Aorta (tissue), 5 donors: ENCODE data around the gene B3GALNT1. TPM values are rescaled to one million over a fixed set of nuclear protein-coding genes. Genes with fewer than 3 reads are reported as not detected.

Source experiments
- ATAC-seq: fragments of 200-7000 bp; cut with Tn5 transposase; one replicate; pipeline ENCODE4 v1.9.1; 2022; ENCODE audit warnings: moderate library complexity; ENCODE audit not compliant: low FRiP score
- DNase-seq, 2 donors: peaks; one replicate each; pipeline ENCODE4 v3.0.0-alpha.2; 2020
- H3K27ac ChIP-seq, 2 donors: one replicate each; pipeline ENCODE4 v1.5.1; 2013; ENCODE audit warnings: low read length in 2 of 2, mild to moderate bottlenecking in 2 of 2, moderate library complexity in 2 of 2, control low read depth in 1 of 2, inconsistent platforms in 1 of 2, low read depth in 1 of 2
- H3K27me3 ChIP-seq, 2 donors: one replicate each; pipeline ENCODE4 v1.6.1; 2013; ENCODE audit warnings: control low read depth in 1 of 2, low read length in 1 of 2, mild to moderate bottlenecking in 1 of 2, moderate library complexity in 1 of 2; ENCODE audit not compliant: insufficient read depth in 2 of 2, control insufficient read depth in 1 of 2
- H3K36me3 ChIP-seq, 2 donors: one replicate each; pipeline ENCODE4 v1.6.1; 2013; ENCODE audit warnings: control low read depth in 1 of 2, low read length in 1 of 2, mild to moderate bottlenecking in 1 of 2; ENCODE audit not compliant: insufficient read depth in 2 of 2, control insufficient read depth in 1 of 2
- H3K4me1 ChIP-seq, 2 donors: one replicate each; pipeline ENCODE4 v1.6.1; 2013; ENCODE audit warnings: low read length in 2 of 2, control low read depth in 1 of 2, mild to moderate bottlenecking in 1 of 2, moderate library complexity in 1 of 2; ENCODE audit not compliant: insufficient read depth in 2 of 2, control insufficient read depth in 1 of 2
- H3K4me3 ChIP-seq, 2 donors: one replicate each; pipeline ENCODE4 v1.5.1; 2013; ENCODE audit warnings: low read length in 2 of 2, control low read depth in 1 of 2, mild to moderate bottlenecking in 1 of 2
- H3K9me3 ChIP-seq: one replicate; pipeline ENCODE4 v1.6.1; 2013; ENCODE audit warnings: mild to moderate bottlenecking, low read length; ENCODE audit not compliant: control insufficient read depth
- WGBS, 2 donors: extraction: QIAGEN DNeasy Blood & Tissue Kit; methylation state at CpG; one replicate each; pipeline ENCODE4 v1.1.7; 2013; 5-methylcytosine and 5-hydroxymethylcytosine counted together
- intact Hi-C, 2 donors: fragments of 100-400 bp; cut with DNase I; formaldehyde crosslinking; loops; one replicate each; pipeline versions ENCODE4 v1.14.2 to v1.15.0; 2022
- polyA plus RNA-seq, 2 donors: library from polyadenylated mRNA; stranded (reverse); fragments of 200-250 nt; gene quantifications; one replicate each; pipeline ENCODE4 v1.2.3, GENCODE V29; 2013
- total RNA-seq, 2 donors: library from RNA; stranded (reverse); fragmentation: NEBNext Ultra II Directional; extraction: Animal tissue kit (Norgen Biotek cat#: 25700); gene quantifications; one replicate each; pipeline ENCODE4 v1.2.1, GENCODE V29; 2021
- donor health status: healthy with polysubstance abuse.
- donor health status: Bipolar disorder and iron deficiency.
- donor health status: DM: no; HTN: no; CAD: no.
- donor health status: DM: no; HTN: no; CAD: no.
- donor health status: DM: yes; HTN: yes; CAD: no.

The B3GALNT1 gene
- total and polyA plus RNA-seq, 4 donors: 8.8 to 19.2 (median 13.3) TPM

DNA sequence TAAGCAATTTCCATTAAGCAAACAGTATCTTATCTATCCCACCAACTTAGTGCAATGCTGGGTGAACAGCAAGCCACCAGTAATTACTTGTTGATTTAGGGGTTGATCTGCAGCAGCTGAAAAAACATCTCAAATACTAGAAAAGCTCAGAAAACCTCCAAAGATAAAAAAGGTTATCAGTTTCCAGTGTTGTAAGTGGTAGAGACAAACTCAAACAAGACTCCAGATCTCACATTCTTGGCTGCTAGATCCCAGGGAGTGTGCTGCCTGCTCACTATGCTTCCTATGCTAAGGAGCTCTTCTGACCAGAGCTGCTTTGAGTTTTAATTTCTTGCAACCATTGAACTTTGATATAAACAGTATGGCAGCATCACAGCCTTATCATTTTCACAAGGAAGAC is 11.3 kb downstream of the B3GALNT1 start:
- H3K27ac ChIP-seq: no peak overlapping the region
- no peaks in the 10 kb centered on the region for H3K27me3 ChIP-seq
- no peaks in the 10 kb centered on the region for H3K36me3 ChIP-seq
- H3K9me3 ChIP-seq: no peaks in the 10 kb centered on the region
- intact Hi-C loops: no loop called here
- ATAC-seq (no peak), DNase-seq (no peak)
- H3K4me1 ChIP-seq: no peaks in the 10 kb centered on the region
- no peak overlapping the region for H3K4me3 ChIP-seq

DNA sequence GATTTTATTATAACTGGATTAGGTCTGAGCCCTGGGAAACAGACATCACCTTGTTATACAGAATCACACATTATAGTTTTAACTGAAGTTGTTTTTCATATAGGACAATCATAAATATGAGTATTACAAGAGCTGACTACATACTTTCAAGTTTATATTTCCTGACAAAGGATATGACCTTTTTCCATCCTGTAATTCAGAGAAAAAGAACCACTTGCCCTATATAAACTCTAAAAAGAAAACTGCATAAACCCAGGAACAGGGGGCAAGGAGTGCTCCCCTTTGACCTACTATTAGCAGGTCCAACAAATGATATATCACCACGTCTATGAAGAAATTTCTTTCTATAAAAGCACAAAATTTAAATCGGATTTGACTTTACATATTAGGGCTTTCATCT is 20.9 kb downstream of the B3GALNT1 start:
- ATAC-seq (no peak), DNase-seq (no peak)
- Histone ChIP-seq H3K9me3 (no peaks in the 10 kb centered on the region), H3K4me3 (no peak overlapping the region), H3K27me3 (no peaks in the 10 kb centered on the region), H3K36me3 (peaks cover 3% of the 10 kb centered on the region in 2 donors), H3K4me1 (peaks cover 0 to 4% of the 10 kb centered on the region in 2 donors), H3K27ac (no peak overlapping the region)
- intact Hi-C loops: no loop called here
- WGBS, 2 donors: 90 to 91% methylated on average over 2 of the region's 2 CpGs

DNA sequence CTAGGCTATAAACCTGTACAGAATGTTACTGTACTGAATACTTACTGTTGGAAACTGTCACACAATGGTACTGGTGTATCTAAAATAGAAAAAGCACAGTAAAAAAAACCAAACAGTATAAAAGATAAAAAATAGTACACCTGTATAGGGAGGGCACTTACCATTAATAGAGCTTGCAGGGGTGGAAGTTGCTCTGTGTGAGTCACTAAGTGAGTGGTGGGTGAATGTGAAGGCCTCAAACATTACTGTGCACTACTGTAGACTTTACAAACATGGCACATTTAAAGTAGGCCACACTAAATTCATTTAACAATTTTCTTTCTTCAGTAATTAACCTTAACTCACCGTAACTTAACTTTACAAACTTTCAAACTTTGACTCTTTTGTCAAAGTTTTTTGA is 22.0 kb downstream of the B3GALNT1 start:
- intact Hi-C loops: no loop called here
- no peak for ATAC-seq
- DNase-seq: no peak

DNA sequence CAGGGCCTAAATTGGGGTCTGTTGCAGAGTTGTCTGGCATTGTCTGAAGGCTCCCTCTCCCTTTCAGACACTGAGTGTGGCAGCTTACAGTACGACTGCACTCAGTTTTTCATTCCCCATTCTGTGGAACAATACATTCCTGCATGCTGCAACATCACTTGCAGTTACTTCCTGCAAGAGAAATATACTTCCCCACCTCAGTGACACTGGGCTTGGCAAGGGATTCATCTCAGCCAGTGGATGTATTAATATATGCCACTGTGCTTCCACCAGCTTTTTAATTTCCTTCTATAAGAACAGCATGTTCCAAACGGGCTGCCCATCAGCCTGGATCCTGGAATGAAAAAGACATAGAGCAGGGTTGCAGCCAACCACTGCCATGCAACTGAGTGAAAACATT is 23.1 kb downstream of the B3GALNT1 start:
- DNase-seq (no peak), ATAC-seq (no peak)
- 16 to 30% methylated on average over 2 of the region's 2 CpGs for WGBS, 2 donors
- H3K27ac ChIP-seq: no peak overlapping the region
- peaks cover 0 to 3% of the 10 kb centered on the region in 2 donors for H3K36me3 ChIP-seq
- no peaks in the 10 kb centered on the region for H3K27me3 ChIP-seq
- no peak overlapping the region for H3K4me3 ChIP-seq
- no peaks in the 10 kb centered on the region for H3K9me3 ChIP-seq
- intact Hi-C loops: no loop called here
- H3K4me1 ChIP-seq: peaks cover 0 to 4% of the 10 kb centered on the region in 2 donors

More for the DNA sequence above, 22.0 kb downstream of the B3GALNT1 start:
- H3K4me3 ChIP-seq: no peak overlapping the region
- 93 to 94% methylated on average over 1 of the region's 1 CpG for WGBS, 2 donors
- peaks cover 0 to 4% of the 10 kb centered on the region in 2 donors for H3K4me1 ChIP-seq
- H3K27me3 ChIP-seq: no peaks in the 10 kb centered on the region
- no peak overlapping the region for H3K27ac ChIP-seq
- peaks cover 3% of the 10 kb centered on the region in 2 donors for H3K36me3 ChIP-seq
- H3K9me3 ChIP-seq: no peaks in the 10 kb centered on the region

DNA sequence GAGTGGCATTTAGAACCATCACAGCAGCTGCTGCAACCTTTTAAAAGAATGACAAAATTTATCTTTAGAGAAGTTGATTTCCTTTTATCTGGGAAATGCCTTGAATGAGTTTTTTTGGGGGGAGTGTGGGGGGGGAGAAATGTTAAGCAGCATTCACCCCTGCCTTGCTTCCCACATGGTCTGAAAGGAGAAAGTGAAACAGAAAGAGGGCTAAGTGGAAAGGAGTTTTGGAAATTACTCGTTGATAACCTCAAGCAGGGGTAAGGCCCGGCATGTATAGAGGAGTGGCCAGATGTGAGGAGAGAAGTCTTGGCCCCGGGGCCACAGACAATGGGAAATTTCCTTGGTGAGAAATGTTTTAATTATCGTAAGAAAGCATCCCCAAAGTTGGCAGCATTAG is 23.5 kb downstream of the B3GALNT1 start:
- Histone ChIP-seq H3K36me3 (peaks cover 0 to 3% of the 10 kb centered on the region in 2 donors), H3K27ac (no peak overlapping the region), H3K27me3 (no peaks in the 10 kb centered on the region), H3K9me3 (no peaks in the 10 kb centered on the region), H3K4me1 (peaks cover 0 to 4% of the 10 kb centered on the region in 2 donors), H3K4me3 (no peak overlapping the region)
- ATAC-seq (no peak), DNase-seq (no peak)
- 38 to 55% methylated on average over 4 of the region's 4 CpGs for WGBS, 2 donors
- intact Hi-C loops: no loop called here

DNA sequence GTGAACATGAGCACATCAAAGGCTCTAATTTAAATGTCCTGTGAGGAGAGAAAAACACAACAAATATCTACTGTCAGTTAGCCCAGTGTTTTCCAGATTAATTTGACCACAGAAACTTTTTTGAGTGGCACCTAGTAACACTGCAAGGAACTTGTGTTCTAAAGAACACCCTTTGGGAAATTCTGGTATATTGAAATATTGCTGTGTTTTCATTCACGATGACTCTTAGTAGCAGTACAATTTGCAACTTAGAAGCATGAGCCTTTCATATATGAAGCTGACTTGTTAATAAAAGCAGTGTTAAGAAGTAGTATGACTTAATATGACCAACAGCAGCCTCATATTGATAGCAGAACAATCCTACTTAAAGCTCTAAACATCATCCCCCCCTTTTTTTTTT is 32.0 kb downstream of the B3GALNT1 start:
- intact Hi-C loops: no loop called here
- H3K4me3 ChIP-seq: no peak overlapping the region
- no peaks in the 10 kb centered on the region for H3K9me3 ChIP-seq
- peaks cover 0 to 5% of the 10 kb centered on the region in 2 donors for H3K4me1 ChIP-seq
- H3K36me3 ChIP-seq: no peaks in the 10 kb centered on the region
- DNase-seq (no peak), ATAC-seq (no peak)
- WGBS, 2 donors: 88 to 91% methylated on average over 1 of the region's 1 CpG
- H3K27me3 ChIP-seq: no peaks in the 10 kb centered on the region
- no peak overlapping the region for H3K27ac ChIP-seq

DNA sequence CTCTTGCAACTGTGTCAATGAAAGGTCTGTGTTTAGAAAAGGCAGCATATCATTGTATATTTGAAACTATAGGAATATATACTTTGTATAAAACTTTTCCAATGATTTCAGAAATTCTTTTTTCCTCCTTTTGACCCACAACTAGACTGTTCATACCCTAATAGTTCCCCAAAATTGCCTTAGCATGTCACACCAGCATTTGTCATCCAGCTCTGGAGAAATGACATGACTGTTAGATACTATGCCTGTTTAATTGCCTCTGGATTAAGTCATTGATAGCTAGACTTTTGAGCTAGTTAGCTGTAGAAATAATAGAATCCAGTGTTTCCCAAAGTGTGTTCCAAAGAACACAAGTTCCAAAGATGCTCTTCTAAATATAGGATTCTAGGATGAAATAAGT is 32.4 kb downstream of the B3GALNT1 start:
- Histone ChIP-seq H3K9me3 (no peaks in the 10 kb centered on the region), H3K4me1 (peaks cover 0 to 5% of the 10 kb centered on the region in 2 donors), H3K27ac (no peak overlapping the region), H3K36me3 (no peaks in the 10 kb centered on the region), H3K4me3 (no peak overlapping the region), H3K27me3 (no peaks in the 10 kb centered on the region)
- no peak for DNase-seq
- intact Hi-C loops: no loop called here
- ATAC-seq: no peak

DNA sequence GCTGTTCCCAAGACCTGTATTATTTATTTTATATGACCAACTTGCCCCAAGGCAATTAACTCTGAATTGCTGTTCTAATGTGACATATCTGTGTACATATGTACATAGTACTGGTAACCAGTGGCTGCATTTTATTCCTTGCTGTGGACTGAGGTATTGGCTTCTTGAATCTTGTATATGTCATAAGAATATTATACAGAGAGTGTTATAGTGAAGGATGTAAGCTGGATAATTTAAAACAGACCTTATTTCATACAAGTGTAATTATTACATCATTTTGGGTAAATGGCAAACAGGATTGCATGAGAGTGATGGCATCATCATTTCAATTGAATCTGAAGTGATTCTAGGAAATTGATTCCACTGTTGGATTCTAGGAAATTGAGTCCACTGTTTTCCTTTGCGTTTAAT is 32.9 kb downstream of the B3GALNT1 start:
- H3K27ac ChIP-seq: no peak overlapping the region
- H3K36me3 ChIP-seq: no peaks in the 10 kb centered on the region
- intact Hi-C loops: no loop called here
- ATAC-seq (no peak), DNase-seq (no peak)
- no peaks in the 10 kb centered on the region for H3K27me3 ChIP-seq
- WGBS, 2 donors: 96 to 100% methylated on average over 1 of the region's 1 CpG
- H3K4me1 ChIP-seq: peaks cover 0 to 8% of the 10 kb centered on the region in 2 donors
- H3K9me3 ChIP-seq: no peaks in the 10 kb centered on the region
- H3K4me3 ChIP-seq: no peak overlapping the region

DNA sequence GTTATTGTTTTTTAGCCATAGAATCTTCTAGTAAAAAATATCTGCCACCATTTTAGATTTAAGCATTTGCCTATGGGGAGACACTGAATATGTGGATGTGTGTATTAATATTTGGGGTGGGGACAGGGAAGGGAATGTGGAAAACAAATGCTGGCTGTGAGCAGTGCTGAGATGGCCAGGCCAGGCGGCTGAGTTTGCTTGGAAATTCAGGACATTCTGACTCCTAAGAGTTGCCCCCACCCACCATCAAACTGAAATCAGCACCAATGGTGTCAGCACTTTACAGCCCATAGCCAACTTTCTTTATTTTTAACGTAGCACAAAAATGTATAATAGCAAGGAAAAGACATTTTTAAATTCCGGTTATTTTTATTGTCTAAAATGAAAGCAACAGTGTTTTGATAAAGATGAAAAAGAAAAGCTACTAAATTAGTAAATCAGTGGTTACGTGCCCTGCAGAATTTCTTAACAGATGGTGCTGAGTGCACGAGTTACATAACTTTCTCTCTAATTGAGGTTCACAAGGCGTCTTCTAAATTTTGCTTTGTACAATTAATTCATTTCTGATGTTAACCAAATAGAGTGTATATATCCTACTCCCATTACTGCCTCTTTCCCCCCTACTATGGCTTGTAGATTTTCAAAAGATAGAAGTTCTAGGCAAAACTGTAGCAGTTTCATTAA is 34.0 kb downstream of the B3GALNT1 start:
- ATAC-seq (peak; percentile 3), DNase-seq (no peak)
- intact Hi-C loops: no loop called here
- Histone ChIP-seq H3K27me3 (no peaks in the 10 kb centered on the region), H3K36me3 (no peaks in the 10 kb centered on the region), H3K9me3 (no peaks in the 10 kb centered on the region), H3K27ac (peak overlapping the region in 1 of 2 donors; percentile 10), H3K4me3 (no peak overlapping the region), H3K4me1 (peaks cover 0 to 8% of the 10 kb centered on the region in 2 donors)
- 70 to 74% methylated on average over 6 of the region's 6 CpGs for WGBS, 2 donors
